Measurements from ENCODE around the gene NXF2.
"Not testable (repeated sequence)": the region's sequence is repeated elsewhere in the genome, so short reads cannot be mapped to it uniquely, and the experiment has no call there.

Gene NXF2

GRCh38 chrX:102246893-102247292 is at the start of gene NXF2:
Gene NXF2 (plus strand): TSS chrX:102247167. CDS start chrX:102307079, 59,912 bp downstream.
- H3K4me3 ChIP-seq (ENCODE audit: low read length), result not testable (repeated sequence)

- H3K4me3 ChIP-seq (ENCODE audit: low read length), result not testable (repeated sequence)
Measured at GRCh38 chrX:102207940-102208339, 39.0 kb upstream of the NXF2 start.

GRCh38 chrX:102214986-102215385 is 32.0 kb upstream of the NXF2 start, which contains the start of gene TCP11X1:
Gene TCP11X1 (plus strand): TSS chrX:102215301.
- H3K4me3 ChIP-seq (ENCODE audit: low read length), result not testable (repeated sequence)

- H3K4me3 ChIP-seq (ENCODE audit: low read length), result not testable (repeated sequence)
Measured at GRCh38 chrX:102216497-102216896, 30.5 kb upstream of the NXF2 start.

GRCh38 chrX:102235678-102236077 is 11.3 kb upstream of the NXF2 start:
- not testable (repeated sequence) for H3K4me3 ChIP-seq (ENCODE audit: low read length)

- not testable (repeated sequence) for H3K4me3 ChIP-seq (ENCODE audit: low read length)
Measured at GRCh38 chrX:102240265-102240664, 6.7 kb upstream of the NXF2 start.

GRCh38 chrX:102272231-102272630 is 25.3 kb downstream of the NXF2 start:
- H3K4me3 ChIP-seq (ENCODE audit: low read length), result not testable (repeated sequence)

GRCh38 chrX:102338162-102338561 is 91.2 kb downstream of the NXF2 start:
- H3K4me3 ChIP-seq (ENCODE audit: low read length), result no peak overlapping the region
- no peak for TF ChIP-seq ZNF274 (IDR thresholded peaks at IDR 0.05; ENCODE audit: low read depth, low read length)

GRCh38 chrX:102339312-102340298 is 92.6 kb downstream of the NXF2 start:
- no peak overlapping the region for H3K4me3 ChIP-seq (ENCODE audit: low read length)
- TF ChIP-seq ZNF274 (IDR thresholded peaks at IDR 0.05; ENCODE audit: low read depth, low read length), result no peak

GRCh38 chrX:102341867-102342266 is 94.9 kb downstream of the NXF2 start:
- TF ChIP-seq ZNF274 (IDR thresholded peaks at IDR 0.05; ENCODE audit: low read depth, low read length), result no peak
- H3K4me3 ChIP-seq (ENCODE audit: low read length), result no peak overlapping the region

GRCh38 chrX:102345916-102346315 is 98.9 kb downstream of the NXF2 start:
- TF ChIP-seq ZNF274 (IDR thresholded peaks at IDR 0.05; ENCODE audit: low read depth, low read length), result no peak
- H3K4me3 ChIP-seq (ENCODE audit: low read length), result no peak overlapping the region
